H1 (cell line): ENCODE results near the gene GTSE1. TPM values are rescaled to one million over a fixed set of nuclear protein-coding genes. Genes with fewer than 3 reads are reported as not detected.
A peak's percentile ranks its signal among the peaks of the same experiment; 100 is the strongest.

Source experiments
- CEBPB ChIP-seq: IDR thresholded peaks from 2 replicates; pipeline ENCODE4 v1.6.1; 2012; ENCODE audit warnings: low read depth, low read length
- E2F6 ChIP-seq: IDR thresholded peaks from 2 replicates; pipeline ENCODE4 v1.6.1; 2012; ENCODE audit warnings: inconsistent platforms
- EP300 ChIP-seq, 2 experiments: IDR thresholded peaks; 1 replicate in 1 of 2; 2 replicates in 1 of 2; pipeline ENCODE4 v1.6.1; 2011 to 2012; ENCODE audit warnings: low read depth in 2 of 2, low read length in 2 of 2, mild to moderate bottlenecking in 2 of 2, borderline replicate concordance in 1 of 2, inconsistent platforms in 1 of 2, moderate library complexity in 1 of 2
- GTF2F1 ChIP-seq: IDR thresholded peaks from 2 replicates; pipeline ENCODE4 v1.6.1; 2012; ENCODE audit warnings: low read depth, low read length, improper control_type of control experiment, borderline replicate concordance
- HDAC6 ChIP-seq: IDR thresholded peaks from one replicate; pipeline ENCODE4 v1.7.1; 2012; ENCODE audit warnings: low read depth, mild to moderate bottlenecking, inconsistent platforms, low read length, moderate library complexity
- JUN ChIP-seq: IDR thresholded peaks from 2 replicates; pipeline ENCODE4 v1.6.1; 2011; ENCODE audit warnings: low read depth, mild to moderate bottlenecking, improper control_type of control experiment, low read length
- KDM1A ChIP-seq: fragments of 200-600, 300-600 bp; sonication (generic); IDR thresholded peaks from 2 replicates; pipeline ENCODE4 v1.7.1; 2016; ENCODE audit warnings: mild to moderate bottlenecking, low read length, borderline replicate concordance
- KDM4A ChIP-seq: IDR thresholded peaks from one replicate; pipeline ENCODE4 v1.7.1; 2012; ENCODE audit warnings: low read depth, mild to moderate bottlenecking, moderate library complexity, low read length, inconsistent platforms; ENCODE audit not compliant: severe bottlenecking
- NANOG ChIP-seq: IDR thresholded peaks from 2 replicates; pipeline ENCODE4 v1.6.1; 2011; ENCODE audit warnings: low read length, low read depth, mild to moderate bottlenecking, inconsistent platforms; ENCODE audit not compliant: insufficient read depth, poor library complexity, severe bottlenecking
- PHF8 ChIP-seq: fragments of 200-600 bp; sonication (generic); conservative IDR thresholded peaks from 2 replicates; pipeline ENCODE4 v1.7.1; 2012; ENCODE audit warnings: low read depth, mild to moderate bottlenecking, inconsistent platforms, low read length, moderate library complexity
- RFX5 ChIP-seq: IDR thresholded peaks from 2 replicates; pipeline ENCODE4 v1.6.1; 2011; ENCODE audit warnings: low read depth, low read length, improper control_type of control experiment, borderline replicate concordance
- RNF2 ChIP-seq: fragments of 200-900, 300-1000 bp; sonication (generic); IDR thresholded peaks from 2 replicates; pipeline ENCODE4 v1.7.1; 2016; ENCODE audit warnings: borderline replicate concordance, low read depth, mild to moderate bottlenecking, antibody characterized with exemption, low read length; ENCODE audit not compliant: poor library complexity, severe bottlenecking; ENCODE audit errors: missing control alignments
- RXRA ChIP-seq: IDR thresholded peaks from 2 replicates; pipeline ENCODE4 v1.6.1; 2011; ENCODE audit warnings: low read depth, mild to moderate bottlenecking, low read length, moderate library complexity; ENCODE audit not compliant: insufficient read depth
- SP1 ChIP-seq: IDR thresholded peaks from 2 replicates; pipeline ENCODE4 v1.6.1; 2011; ENCODE audit warnings: low read depth, low read length
- TAF7 ChIP-seq: optimal IDR thresholded peaks from 2 replicates; pipeline ENCODE3; 2011; ENCODE audit warnings: low read depth, mild to moderate bottlenecking, inconsistent platforms, low read length, moderate library complexity, borderline replicate concordance
- TBP ChIP-seq: IDR thresholded peaks from 2 replicates; pipeline ENCODE4 v1.6.1; 2011; ENCODE audit warnings: low read depth, low read length, improper control_type of control experiment
- TEAD4 ChIP-seq: IDR thresholded peaks from 2 replicates; pipeline ENCODE4 v1.6.1; 2012; ENCODE audit warnings: low read depth, low read length, inconsistent platforms, mixed read lengths
- polyA plus RNA-seq, 7 experiments: library from polyadenylated mRNA; depleted of rRNA in 3 of 7; stranded (reverse) in 5 of 7; unstranded in 2 of 7; fragments of >200 nt in 5 of 7; fragments of 200-250 nt in 2 of 7; gene quantifications; 1 replicate in 5 of 7; 2 replicates in 1 of 7; 4 replicates in 1 of 7; pipeline versions ENCODE4 v1.2.1 to v1.2.3, GENCODE V29; 2011 to 2013; ENCODE audit warnings: missing spikeins in 2 of 7, mixed read lengths in 2 of 7
- total RNA-seq: library from RNA; stranded (reverse); fragmentation: NEBNext Ultra II Directional; extraction: Animal tissue kit (Norgen Biotek cat#: 25700); gene quantifications from 2 replicates; pipeline ENCODE4 v1.2.1, GENCODE V29; 2021
- TF ChIP-seq, protein P1 (sequence below), 3 experiments: IDR thresholded peaks; 1 replicate in 2 of 3; 2 replicates in 1 of 3; pipeline versions ENCODE4 v1.5.1 to v1.6.1; 2011; ENCODE audit warnings: low read length in 3 of 3, mild to moderate bottlenecking in 3 of 3, inconsistent platforms in 2 of 3, low read depth in 1 of 3, moderate library complexity in 1 of 3; ENCODE audit not compliant: insufficient read depth in 1 of 3; ENCODE audit errors: control extremely low read depth in 1 of 3

The GTSE1 gene
- total and polyA plus RNA-seq, 2 of the 8 experiments (the other 6 are each of a cell fraction or from before 2014, with no cell fraction given) = 17.5 to 38.6 TPM

- TF ChIP-seq NANOG (no peak), PHF8 (peak; percentile 72), SP1 (no peak), TAF7 (no peak), GTF2F1 (no peak), EP300 (IDR thresholded peaks at IDR 0.05; ENCODE audit: borderline replicate concordance in 1 of 2, low read depth in 2 of 2, low read length in 2 of 2) (no peak), E2F6 (no peak), HDAC6 (no peak), TEAD4 (no peak), TBP (peak; percentile 33; the same call in 1 of the 2 replicates), RNF2 (no peak), KDM1A (no peak), KDM4A (peak; percentile 77), RXRA (no peak), JUN (no peak), CEBPB (no peak), RFX5 (no peak)
- TF ChIP-seq, protein P1, sequence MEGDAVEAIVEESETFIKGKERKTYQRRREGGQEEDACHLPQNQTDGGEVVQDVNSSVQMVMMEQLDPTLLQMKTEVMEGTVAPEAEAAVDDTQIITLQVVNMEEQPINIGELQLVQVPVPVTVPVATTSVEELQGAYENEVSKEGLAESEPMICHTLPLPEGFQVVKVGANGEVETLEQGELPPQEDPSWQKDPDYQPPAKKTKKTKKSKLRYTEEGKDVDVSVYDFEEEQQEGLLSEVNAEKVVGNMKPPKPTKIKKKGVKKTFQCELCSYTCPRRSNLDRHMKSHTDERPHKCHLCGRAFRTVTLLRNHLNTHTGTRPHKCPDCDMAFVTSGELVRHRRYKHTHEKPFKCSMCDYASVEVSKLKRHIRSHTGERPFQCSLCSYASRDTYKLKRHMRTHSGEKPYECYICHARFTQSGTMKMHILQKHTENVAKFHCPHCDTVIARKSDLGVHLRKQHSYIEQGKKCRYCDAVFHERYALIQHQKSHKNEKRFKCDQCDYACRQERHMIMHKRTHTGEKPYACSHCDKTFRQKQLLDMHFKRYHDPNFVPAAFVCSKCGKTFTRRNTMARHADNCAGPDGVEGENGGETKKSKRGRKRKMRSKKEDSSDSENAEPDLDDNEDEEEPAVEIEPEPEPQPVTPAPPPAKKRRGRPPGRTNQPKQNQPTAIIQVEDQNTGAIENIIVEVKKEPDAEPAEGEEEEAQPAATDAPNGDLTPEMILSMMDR (IDR thresholded peaks at IDR 0.05; ENCODE audit: control extremely low read depth in 1 of 3, insufficient read depth in 1 of 3, low read depth in 1 of 3, low read length in 3 of 3) = no peak
These were observed 29.0 kb upstream of the GTSE1 start, which contains the start of gene TTC38 (continued) for GRCh38 chr22:46267431-46268279.
